GM21737 (cell line): ENCODE results near the gene ZNF300.
"Not testable (repeated sequence)": the region's sequence is repeated elsewhere in the genome, so short reads cannot be mapped to it uniquely, and the experiment has no call there.

ENCODE experiments used
- ATAC-seq: cut with Tn5 transposase; IDR thresholded peaks from one replicate; pipeline ENCODE4 v1.9.1; 2021; ENCODE audit warnings: mild to moderate bottlenecking, moderate library complexity; ENCODE audit not compliant: unreplicated experiment

The ZNF300 gene

DNA sequence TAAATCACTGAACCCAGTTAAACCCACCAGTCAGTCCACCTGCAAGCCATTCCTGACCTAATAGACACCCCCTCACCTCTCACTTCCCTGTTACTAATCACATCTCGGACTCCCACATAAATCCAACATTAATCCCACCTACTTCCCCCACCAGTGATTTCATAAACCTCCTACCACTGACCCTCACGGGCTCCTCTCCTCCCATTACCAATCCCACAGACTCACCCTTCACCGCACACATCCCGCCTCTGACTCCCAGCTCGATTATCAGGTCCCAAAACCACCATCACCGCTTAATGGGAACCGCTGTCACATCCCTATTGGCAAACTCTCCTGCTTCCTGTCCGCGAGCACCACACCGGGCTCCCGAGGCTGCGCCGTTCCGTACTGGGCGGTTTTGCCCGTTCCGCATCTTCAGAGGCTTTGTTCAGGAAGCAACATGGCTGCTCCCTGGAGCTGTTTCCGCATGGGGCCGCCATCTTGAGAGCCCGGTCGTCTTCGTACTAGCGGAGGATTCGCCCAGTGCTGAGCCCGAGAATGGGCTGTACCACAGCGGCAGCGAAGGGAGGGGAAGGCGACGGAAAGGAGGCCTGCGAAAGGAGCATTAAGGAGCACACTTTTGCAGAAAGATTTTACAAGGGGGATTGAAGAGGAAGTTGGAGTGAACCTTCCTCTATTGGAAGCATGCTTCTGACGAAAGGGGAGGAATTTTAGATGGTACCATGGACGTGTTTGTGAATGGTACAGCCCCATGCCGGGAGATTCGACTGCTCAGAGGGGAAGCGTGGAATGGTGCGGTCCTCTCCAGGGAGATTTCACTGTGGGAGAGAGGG, at the start of gene ZNF300:
TSS of gene ZNF300 (minus strand) at position 502 of the 833 bp plus-strand sequence. CDS start 1,825 bp downstream, outside the sequence.
- ATAC-seq, result no peak

GRCh38 chr5:150948539-150948938, 43.8 kb upstream of the ZNF300 start:
- ATAC-seq, result no peak

DNA sequence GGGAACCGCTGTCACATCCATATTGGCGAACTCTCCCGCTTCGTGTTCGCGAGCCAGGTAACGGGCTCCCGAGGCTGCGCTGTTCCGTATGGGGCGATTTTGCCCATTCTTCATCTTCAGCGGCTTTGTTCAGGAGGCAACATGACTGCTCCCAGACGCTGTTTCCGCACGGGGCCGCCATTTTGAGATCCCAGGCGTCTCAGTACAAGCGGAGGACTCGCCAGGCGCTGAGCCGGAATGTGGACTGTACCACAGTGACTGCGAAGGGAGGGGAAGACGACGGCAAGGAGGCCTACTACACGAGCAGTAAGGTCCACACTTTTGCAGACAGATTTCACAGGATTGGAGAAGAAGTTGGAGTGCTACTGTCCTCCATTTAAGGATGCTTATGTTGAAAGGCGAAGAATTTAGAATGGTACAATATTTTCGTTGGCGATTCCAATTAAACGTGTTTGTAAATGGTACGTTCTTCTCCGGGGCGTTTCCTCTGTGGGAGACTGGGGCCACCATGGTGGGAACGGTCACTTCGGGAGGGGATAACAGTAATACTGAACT, 41.6 kb upstream of the ZNF300 start:
- ATAC-seq, result no peak

DNA sequence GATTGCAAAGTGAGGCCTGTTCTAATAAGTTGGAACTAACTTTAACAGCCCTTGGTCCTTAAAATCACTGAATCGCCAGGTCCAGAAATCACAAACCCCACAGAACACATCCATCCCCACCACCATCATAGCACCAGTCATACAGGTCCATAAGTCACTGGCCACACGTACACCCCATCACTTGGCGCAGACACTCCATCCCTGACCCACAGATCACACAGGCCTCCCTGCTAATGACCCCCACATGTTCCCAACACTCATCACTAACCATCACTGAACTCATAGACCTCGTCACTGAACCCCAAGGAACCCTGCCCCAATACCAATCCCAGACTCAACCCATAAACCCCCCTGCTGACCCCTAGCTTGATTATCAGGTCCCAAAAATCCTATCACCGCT, 41.2 kb upstream of the ZNF300 start:
- ATAC-seq, result no peak

DNA sequence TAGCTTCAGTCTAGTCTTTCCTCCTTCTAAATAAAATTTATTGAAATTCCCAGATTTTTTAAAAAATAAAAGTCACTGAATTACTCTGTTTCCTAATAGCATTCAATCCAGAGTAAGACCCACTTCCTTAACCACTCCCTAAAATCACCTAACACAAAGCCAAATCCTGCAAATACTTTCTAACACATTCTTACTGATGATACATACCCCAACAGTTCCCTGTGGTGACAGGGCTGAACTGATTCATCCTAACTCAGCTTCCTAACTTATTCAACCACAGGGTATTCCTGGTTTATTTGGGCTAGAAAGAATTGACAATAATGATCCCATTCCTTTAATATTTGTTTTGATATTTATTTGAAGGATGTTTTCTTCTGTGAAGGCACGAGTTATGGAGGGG, 40.7 kb upstream of the ZNF300 start:
- no peak for ATAC-seq

GRCh38 chr5:150931368-150931965, 26.7 kb upstream of the ZNF300 start:
- ATAC-seq, result no peak

GRCh38 chr5:150918613-150919012, 13.8 kb upstream of the ZNF300 start:
- no peak for ATAC-seq

- no peak for ATAC-seq
Measured at GRCh38 chr5:150912312-150912814, 7.6 kb upstream of the ZNF300 start.

- ATAC-seq, result no peak
Measured at GRCh38 chr5:150905312-150905683, 518 bp upstream of the ZNF300 start.

DNA sequence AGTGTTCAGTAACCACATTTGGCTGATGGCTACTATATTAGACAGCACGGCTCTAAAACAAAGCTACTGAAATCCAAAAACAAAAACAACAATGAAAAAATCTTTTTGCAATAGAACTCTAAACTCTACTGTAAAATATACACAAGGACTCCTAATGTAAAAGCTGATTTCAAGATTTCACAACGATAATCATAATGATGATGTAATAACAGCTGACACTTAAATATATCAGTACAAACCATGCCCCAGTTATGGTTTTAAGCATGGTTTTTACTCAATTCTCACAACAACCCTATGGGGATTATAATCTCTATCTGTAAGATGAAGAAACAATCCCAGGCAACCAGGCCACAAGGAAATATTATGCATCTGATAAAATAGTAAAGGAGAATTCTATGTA, 3.3 kb downstream of the ZNF300 start:
- no peak for ATAC-seq

GRCh38 chr5:150895431-150896428, 9.1 kb downstream of the ZNF300 start:
- no peak for ATAC-seq

DNA sequence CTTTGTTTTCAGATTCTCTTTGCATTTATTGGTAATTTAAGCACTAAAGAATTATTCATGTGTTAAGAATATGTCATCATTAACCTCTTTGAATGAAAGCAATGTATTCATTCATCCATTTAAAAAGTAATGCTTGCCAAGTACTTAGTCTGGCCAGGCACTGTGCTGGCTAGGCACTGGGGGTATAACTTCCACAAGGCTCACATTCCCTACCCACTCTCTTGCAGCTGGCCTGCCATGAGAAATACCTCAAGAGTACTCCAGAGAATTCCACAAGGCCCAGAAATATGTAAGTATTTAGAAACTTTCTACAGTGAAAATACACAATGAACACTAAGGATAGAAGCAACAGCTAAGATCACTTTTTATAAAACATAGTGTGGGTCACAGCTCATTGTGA, 25.4 kb downstream of the ZNF300 start:
- ATAC-seq, result no peak

GRCh38 chr5:150862070-150862469, 42.7 kb downstream of the ZNF300 start:
- no peak for ATAC-seq

- ATAC-seq, result no peak
Measured at GRCh38 chr5:150860246-150860821, 44.4 kb downstream of the ZNF300 start.

DNA sequence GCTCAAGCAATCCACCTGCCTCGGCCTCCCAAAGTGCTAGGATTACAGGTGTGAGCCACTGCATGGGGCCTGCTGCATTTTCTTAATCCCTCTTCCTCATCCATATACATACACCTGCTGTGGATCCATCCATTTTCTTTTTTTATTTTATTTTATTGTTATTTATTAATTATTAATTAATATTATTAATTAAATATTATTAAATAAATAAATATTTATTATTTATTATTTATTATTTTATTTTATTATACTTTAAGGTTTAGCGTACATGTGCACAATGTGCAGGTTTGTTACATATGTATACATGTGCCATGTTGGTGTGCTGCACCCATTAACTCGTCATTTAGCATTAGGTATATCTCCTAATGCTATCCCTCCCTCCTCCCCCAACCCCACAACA, 48.1 kb downstream of the ZNF300 start:
- ATAC-seq, result not testable (repeated sequence)

DNA sequence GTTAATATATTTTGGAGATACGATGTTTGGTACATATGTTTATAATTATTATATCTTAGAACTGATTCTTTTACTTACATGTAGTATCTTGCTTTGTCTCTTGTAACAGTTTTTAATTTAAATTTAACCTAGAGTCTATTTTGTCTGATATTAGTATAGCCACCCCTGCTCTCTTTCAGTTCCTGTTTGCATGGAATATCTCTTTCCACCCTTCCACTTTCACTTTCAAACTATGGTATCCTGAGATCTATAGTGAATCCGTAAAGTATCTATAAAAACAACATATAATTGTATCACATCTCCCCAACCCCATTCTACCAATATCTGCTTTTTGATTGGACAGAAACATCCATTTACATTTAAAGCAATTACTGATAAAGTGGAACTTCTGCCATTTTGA, 51.2 kb downstream of the ZNF300 start:
- ATAC-seq, result no peak

DNA sequence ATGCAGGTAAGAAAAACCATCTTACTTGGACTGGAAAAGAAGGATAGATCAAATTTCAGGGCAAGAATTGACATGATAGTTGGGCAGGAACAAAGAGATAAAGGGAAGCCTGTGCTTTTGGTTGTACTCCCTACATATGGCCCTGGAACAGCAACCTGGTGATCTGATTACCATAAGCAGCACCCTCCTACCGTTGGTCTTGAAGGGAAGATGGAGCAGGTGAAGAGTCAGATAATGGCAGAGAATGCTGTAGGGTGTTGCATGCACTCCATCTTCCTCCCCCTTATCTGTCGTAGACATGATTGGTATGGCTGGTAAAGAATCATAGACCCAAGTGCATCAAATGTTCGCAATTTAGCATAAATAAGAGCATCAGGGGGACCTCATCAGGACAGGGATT, 53.7 kb downstream of the ZNF300 start:
- no peak for ATAC-seq

GRCh38 chr5:150848271-150848670, 56.5 kb downstream of the ZNF300 start:
- no peak for ATAC-seq

GRCh38 chr5:150847334-150847695, 57.5 kb downstream of the ZNF300 start:
- no peak for ATAC-seq

DNA sequence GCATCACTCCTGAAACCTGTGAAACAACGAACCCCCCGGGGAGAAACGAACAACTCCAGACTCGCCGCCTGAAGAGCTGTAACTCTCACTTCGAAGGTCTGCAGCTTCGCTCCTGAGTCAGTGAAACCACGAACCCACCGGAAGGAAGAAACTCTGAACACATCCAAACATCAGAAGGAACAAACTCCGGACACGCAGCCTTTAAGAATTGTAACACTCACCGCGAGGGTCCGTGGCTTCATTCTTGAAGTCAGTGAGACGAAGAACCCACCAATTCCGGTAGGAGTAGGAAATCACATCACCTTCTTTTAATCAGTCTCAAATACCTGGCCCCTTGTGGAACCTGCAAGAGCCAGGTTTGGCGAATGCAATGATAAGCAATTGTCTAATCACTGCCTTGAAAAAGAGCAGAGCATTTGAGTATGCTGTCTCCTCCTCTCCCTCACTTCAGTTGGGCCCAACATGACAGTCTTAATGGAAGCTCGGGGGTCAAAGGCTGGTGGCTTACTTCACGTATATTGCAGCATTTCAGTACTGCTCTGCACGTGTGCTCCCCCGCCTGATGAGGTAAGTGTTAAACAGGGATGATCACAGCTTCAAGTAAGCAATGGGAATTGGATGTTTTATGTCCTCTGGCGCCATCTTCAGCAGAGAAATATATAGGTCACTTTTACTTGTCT, 58.0 kb downstream of the ZNF300 start:
- peak; percentile 89 for ATAC-seq
